Measurements from ENCODE around the gene NOX1.

DNA sequence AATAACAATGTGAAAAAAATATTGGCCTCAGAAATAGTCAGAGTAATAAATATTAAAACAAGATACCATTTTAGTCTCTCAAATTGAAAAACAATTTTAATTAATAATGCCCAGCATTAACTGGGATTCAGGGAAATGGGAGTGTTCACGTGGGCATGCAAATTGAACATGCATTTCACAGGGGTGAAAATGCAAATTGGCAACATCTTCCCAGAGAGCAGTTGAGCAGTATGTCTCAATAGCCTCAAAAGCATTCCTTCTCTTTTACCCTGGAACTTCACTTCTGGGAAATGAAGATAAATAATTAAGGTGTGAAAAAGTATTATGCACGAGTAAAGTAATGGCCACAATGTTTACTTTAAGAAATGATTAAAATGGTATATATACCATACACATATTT, 21.3 kb downstream of the NOX1 start:
- TF ChIP-seq, protein P1, sequence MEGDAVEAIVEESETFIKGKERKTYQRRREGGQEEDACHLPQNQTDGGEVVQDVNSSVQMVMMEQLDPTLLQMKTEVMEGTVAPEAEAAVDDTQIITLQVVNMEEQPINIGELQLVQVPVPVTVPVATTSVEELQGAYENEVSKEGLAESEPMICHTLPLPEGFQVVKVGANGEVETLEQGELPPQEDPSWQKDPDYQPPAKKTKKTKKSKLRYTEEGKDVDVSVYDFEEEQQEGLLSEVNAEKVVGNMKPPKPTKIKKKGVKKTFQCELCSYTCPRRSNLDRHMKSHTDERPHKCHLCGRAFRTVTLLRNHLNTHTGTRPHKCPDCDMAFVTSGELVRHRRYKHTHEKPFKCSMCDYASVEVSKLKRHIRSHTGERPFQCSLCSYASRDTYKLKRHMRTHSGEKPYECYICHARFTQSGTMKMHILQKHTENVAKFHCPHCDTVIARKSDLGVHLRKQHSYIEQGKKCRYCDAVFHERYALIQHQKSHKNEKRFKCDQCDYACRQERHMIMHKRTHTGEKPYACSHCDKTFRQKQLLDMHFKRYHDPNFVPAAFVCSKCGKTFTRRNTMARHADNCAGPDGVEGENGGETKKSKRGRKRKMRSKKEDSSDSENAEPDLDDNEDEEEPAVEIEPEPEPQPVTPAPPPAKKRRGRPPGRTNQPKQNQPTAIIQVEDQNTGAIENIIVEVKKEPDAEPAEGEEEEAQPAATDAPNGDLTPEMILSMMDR (IDR thresholded peaks at IDR 0.05): no peak
- TF ChIP-seq POLR2A (IDR thresholded peaks at IDR 0.05): no peak

Data from adrenal gland (tissue), 5 donors.